C4-2B (cell line): ENCODE measurements around the gene APMAP.

ENCODE experiments used
- H3K27ac ChIP-seq: fragments of 450-650 bp; 2 replicates; pipeline ENCODE4 v1.5.1; 2017
- ZFX ChIP-seq: fragments of 450-650 bp; IDR thresholded peaks from 2 replicates; pipeline ENCODE4 v1.6.1; 2017
- TF ChIP-seq, protein P1 (sequence below): fragments of 450-650 bp; conservative IDR thresholded peaks from 2 replicates; pipeline ENCODE4 v1.5.1; 2017; ENCODE audit warnings: mild to moderate bottlenecking

Gene APMAP

DNA sequence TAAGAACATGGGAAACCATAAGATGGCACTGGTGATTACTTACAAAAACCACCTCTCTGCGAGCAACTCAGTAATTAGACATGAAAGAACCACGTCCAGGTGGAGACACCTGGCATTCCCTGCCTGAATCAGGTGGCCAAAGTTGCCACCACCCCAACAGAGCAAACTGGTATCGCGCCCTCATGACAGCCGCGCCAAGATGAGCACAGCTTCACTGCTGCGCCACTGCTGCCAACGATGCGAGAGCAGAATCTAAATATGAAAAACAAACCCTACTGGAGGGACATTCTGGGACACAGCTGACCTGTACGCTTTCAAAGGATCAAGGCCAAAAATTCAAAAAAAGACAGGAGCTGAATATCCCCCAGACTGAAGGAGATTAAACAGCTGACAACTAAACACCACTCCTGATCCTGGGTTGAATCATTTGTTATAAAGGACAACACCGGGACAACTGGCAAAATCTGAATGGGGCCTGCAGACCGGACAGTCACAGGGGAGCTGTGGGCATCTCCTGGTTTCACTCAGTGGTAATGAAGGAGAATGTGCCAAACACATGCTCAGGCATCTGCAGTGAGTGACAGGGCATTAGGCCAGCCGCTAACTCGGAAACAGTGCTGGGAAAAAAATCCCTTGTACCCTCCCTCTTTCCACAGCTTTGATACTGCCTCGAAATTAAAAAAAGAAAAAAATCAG, 26.1 kb downstream of the APMAP start:
- TF ChIP-seq, protein P1, sequence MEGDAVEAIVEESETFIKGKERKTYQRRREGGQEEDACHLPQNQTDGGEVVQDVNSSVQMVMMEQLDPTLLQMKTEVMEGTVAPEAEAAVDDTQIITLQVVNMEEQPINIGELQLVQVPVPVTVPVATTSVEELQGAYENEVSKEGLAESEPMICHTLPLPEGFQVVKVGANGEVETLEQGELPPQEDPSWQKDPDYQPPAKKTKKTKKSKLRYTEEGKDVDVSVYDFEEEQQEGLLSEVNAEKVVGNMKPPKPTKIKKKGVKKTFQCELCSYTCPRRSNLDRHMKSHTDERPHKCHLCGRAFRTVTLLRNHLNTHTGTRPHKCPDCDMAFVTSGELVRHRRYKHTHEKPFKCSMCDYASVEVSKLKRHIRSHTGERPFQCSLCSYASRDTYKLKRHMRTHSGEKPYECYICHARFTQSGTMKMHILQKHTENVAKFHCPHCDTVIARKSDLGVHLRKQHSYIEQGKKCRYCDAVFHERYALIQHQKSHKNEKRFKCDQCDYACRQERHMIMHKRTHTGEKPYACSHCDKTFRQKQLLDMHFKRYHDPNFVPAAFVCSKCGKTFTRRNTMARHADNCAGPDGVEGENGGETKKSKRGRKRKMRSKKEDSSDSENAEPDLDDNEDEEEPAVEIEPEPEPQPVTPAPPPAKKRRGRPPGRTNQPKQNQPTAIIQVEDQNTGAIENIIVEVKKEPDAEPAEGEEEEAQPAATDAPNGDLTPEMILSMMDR: no peak
- TF ChIP-seq ZFX: no peak
- no peak overlapping the region for H3K27ac ChIP-seq

DNA sequence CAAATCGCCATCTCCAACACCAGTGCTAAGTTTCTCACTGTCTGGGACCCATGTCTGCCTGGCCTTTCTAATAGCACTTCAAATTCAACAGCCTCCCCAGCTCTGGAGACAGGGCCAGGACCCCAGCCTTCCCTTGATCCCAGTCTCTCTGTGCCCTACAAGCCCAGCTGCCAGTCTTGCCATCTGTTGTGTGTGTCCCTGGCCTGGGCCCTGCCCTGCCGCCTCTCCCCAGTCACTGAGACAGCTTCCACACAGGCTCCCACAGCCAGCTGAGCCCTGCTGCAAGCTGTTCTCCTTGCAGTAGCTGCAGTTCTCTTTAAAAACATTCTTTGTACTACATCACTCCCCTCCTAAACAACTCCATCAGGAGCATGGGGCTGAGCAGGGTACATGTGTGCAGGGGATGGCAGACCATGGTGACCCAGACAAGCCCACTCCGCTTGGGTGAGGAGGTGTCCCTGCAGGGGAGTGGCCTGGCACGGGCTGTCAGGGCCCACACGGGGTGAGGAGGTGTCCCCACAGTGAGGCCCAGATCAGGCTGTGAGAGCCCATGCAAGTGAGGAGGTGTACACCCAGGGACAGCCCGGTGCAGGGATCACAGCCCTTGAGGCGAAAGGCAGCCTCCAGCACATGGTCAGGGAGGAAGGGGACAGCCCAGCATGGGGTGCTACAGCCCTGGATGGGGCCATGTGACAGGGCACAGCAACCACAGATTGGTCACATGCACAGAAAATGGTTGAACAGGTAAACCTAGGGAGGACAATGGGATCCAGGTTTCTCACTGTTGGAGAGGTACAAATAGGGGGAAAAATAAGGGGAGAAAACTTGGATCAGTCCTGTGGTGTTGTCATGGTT, 27.3 kb downstream of the APMAP start:
- TF ChIP-seq, protein P1: no peak
- no peak for TF ChIP-seq ZFX
- no peak overlapping the region for H3K27ac ChIP-seq

DNA sequence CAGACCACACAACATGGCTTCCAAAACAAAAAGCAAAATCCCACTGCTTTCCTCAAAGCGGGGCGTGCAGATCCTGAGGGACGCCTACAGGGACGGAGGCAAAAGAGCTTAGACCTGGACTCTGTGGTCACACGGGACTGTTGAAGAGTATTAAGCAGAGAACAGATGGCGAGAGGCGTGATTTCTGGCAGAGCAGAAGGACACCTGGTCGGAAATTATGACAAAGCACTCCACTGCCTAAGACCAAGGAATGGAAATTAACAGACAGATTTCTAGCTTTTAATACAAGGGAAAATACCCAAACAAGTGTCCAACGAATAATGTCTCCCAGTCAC, 28.1 kb downstream of the APMAP start:
- TF ChIP-seq, protein P1: no peak
- no peak for TF ChIP-seq ZFX
- no peak overlapping the region for H3K27ac ChIP-seq

DNA sequence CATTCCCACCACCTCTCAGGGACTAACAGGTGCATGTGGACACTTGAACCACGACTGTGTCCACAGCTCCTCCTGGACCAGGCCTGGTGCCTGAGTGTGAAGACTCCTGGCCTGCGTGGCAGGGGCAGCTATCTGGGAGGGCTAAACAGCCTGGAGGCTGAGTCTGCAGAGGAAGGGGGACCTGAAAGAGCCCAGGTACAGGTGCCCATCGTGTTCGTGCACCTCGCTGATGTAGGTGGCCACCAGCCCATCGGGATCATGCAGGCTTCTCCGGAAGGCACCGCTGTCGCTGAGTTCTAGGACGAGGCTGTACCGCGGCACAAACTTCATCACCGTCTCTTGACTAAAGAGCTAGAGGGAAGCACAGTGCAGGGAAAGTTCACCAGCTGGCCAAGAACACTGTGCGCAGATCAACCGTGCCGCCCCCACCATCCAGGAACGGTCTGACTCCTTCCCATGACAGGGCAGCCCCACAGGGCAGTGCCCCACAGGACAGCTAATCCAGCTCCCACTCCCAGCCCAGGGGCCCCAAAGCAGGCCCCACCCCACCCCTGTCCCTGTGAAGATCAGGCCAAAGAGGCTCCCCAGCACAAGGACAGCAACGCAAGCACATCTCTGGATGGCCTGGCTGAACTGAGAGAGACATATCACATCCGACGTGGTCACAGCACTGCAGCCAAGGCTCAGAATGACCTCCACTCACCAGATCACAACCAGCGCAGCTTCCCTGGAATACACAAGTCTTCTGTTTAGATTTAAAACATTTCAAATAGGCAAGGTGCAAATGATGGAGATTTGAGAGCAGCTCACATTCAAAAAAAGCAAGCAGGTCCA, 28.7 kb downstream of the APMAP start:
- TF ChIP-seq ZFX: no peak
- TF ChIP-seq, protein P1: no peak
- no peak overlapping the region for H3K27ac ChIP-seq

DNA sequence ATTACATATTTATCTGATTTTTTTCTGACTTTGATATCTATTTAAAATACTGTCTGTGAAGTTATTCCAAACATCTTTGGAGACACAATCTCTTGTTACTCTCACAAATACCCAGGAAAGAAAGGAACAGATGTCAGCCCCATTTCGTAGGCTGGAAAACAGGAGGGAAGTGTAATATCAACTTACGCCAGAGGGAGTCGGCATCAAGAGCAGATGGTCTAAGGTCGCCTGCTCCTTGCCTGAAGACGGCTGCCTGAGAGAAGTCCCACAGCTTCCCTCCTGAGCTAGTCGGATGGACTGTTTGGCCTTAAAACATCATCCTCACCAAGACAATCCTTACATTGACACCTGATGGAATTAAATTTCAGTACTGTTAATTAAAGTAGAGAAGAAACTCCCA, 30.0 kb downstream of the APMAP start:
- H3K27ac ChIP-seq: no peak overlapping the region

DNA sequence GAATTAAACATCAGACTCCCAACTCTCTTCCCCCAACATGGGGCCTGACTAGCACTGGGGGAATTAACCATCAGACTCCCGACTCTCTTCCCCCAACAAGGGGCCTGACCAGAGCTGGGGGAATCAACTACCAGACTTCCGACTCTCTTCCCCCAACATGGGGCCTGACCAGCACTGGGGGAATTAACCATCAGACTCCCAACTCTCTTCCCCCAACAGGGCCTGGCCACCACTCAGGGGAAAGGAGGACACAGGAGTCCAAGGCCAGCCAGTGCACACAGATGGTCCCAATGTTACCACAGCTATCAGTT, 30.4 kb downstream of the APMAP start:
- H3K27ac ChIP-seq: no peak overlapping the region
- TF ChIP-seq, protein P1: no peak
- no peak for TF ChIP-seq ZFX

More for the DNA sequence above, 30.0 kb downstream of the APMAP start:
- TF ChIP-seq, protein P1: no peak
- TF ChIP-seq ZFX: no peak
